Stimulated activated CD8-positive, alpha-beta memory T cell treated with anti-CD3 and anti-CD28 coated beads, Interleukin-2, amount 100 ng/mL, for 48 hours (primary cell): Measurements from ENCODE around the gene MFSD2B.
"Not testable (repeated sequence)": the region's sequence is repeated elsewhere in the genome, so short reads cannot be mapped to it uniquely, and the experiment has no call there.

Experiments used
- DNase-seq, 2 donors: peaks; one replicate each; pipeline ENCODE4 v3.0.0-alpha.2; 2020; ENCODE audit warnings: low read depth in 2 of 2

The MFSD2B gene, protein sequence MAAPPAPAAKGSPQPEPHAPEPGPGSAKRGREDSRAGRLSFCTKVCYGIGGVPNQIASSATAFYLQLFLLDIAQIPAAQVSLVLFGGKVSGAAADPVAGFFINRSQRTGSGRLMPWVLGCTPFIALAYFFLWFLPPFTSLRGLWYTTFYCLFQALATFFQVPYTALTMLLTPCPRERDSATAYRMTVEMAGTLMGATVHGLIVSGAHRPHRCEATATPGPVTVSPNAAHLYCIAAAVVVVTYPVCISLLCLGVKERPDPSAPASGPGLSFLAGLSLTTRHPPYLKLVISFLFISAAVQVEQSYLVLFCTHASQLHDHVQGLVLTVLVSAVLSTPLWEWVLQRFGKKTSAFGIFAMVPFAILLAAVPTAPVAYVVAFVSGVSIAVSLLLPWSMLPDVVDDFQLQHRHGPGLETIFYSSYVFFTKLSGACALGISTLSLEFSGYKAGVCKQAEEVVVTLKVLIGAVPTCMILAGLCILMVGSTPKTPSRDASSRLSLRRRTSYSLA

DNA sequence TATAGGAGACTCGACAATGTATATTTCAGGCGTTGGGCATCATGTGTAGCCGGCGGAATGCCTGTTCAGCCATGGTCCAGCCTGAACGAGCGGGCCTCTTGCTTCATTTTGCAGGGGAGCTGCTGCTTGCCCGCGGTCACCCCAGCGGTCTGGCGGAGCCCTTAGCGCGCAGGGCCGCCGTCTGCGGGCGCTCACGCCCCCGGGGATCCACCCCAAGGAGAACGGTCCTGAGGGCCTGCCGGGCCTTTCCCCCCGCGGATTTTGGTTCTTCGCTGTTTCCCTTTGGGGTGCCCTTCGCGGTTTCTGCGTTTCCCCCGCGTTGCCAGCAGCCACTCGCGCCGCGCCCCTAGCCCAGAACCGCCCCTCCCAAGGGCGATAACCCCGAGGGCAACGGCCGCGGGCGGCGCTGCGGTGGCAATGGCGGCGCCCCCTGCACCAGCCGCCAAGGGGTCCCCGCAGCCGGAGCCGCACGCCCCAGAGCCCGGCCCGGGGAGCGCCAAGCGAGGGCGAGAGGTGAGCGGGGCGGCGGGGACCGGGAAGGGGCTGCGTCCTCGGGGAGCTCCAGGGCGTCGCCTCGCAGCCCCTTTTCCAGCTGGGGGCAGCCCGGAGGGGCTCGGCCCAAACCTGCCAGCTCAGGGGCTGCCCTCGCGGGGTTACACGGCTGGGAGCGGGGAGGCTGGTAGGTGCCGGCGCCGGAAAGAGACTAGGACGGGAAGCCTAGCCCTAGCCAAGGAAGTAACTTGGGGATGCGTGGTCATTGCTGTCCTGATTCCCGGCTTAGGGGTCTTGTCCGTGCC is at the start of gene MFSD2B:
MFSD2B (plus strand) TSS at position 406 of the 797 bp plus-strand sequence; CDS start at position 418, 12 bp downstream.
- no peak for DNase-seq

DNA sequence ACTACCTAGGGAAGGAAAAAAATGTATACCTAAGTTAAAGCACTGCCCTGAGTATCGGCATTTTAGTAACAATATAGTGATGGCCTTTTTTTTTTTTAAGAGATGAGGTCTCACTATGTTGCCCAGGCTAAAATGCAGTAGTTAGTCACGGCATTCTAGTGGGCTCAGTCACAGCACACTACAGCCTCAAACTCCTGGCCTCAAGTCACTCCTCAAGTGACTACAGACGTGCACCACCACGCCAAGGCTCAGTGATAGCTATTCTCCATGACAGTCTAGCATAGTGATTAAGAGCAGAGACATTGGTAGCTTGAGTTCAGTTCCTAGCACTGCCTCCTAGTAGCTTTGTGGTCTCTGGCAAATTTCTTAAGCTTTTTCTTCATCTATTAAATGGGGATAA is 42.0 kb upstream of the MFSD2B start:
- DNase-seq, result no peak

DNA sequence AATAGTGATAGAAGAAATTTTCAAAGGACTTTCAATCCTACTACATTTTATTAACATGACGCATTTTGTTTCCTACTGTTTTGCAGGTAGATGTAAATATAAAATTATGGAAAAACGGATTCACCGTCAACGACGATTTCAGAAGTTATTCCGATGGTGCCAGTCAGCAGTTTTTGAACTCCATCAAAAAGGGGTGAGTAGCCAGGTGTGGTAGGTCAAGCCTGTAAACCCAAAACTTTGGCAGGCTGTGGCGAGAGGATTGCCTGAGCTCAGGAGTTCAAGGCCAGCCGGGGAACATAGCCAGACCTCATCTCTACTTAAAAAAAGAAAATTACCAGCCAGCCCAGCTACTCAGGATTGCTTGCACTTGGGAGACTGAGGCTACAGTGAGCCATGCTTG is 33.0 kb upstream of the MFSD2B start:
- no peak for DNase-seq

DNA sequence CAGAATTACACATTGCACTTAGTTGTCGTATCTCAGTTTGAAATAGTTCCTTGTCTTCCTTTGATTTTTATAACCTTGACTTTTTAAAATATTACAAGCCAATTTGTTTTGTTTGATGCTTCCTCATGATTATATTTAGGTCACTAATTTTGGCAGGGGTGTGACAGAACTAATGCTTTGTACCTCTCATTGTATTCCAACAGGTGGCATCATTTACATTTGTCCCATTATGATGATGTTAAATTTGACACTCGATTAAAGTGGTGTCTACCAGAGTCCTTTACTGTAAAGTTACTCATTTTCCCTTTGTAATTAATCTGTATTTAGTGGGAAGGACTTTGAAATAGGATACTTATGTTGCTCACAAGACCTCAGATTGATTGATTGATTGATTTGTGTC is 21.5 kb upstream of the MFSD2B start:
- no peak for DNase-seq

DNA sequence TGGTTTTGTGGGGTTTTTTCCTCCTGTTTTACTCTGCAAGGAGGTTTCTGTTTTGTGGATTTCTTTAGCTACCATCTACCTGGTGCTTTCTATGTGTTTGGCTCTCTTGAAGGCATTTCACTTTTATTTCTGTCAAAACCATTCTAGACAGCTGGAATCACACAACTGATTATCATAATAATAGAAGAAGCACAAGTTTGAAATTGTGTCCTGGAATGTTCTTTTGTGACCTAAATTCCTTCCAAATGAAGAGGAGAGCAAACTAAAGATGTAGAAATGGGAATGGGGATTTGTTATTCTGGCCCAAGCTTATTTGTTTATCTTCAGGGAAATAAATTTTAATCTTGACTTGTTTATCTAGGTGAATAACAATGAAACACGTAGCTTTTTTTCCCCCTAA is 17.0 kb upstream of the MFSD2B start:
- DNase-seq, result no peak

DNA sequence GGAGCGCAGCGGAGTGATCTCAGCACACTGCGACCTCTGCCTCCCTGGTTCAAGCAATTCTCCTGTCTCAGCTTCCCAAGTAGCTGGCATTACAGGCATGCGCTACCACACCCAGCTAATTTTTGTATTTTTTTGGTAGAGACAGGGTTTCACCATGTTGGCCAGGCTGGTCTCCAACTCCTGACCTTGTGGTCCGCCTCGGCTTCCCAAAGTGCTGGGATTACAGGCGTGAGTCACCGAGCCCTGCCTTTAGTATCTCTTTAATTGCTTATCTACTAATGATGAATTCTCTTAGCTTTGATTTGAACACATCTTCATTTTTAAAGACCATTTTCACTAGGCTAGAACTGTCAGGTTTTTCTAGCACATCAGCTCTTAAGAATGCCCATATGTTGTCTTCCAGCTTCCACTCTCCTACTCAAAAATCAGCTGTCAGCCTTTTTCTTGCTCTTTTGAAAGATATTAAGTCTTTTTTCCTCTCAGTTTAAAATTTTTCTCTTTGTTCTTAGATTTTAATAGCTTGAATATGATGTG is 16.1 kb upstream of the MFSD2B start:
- no peak for DNase-seq

DNA sequence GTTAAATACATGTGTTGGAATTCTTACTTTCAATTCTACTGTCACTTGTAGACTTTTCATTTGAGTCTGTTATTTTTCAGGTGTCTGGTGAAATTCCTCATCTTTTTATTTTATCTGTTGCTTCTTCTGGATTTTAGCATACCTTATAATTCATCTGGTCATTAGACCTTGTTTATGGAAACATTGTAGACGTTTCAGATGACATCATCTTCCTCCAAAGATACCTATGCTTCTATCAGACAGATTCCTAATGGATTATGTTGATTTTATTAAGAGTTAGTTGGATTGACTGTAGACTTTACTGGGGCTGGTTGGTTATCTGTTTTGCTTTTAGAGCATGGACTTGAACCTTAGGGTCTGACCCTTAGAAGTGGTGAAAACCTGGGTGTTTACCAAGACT is 15.3 kb upstream of the MFSD2B start:
- DNase-seq, result no peak

DNA sequence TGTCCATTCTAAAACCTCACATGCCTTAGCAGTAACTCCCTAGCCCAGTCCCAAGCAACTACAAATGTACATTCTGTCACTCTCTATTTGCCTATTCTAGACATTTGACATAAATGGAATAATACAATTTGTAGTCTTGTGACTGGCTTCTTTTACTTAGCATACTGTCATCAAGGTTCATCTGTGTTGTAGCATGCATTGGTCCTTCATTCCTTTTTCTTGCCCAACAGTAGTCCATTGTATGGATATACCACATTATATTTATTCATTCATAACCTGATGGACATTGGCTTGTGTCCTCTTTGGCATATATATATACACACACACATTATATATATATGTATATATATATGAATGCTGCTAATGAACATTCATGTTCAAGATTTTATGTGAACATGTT is 2.2 kb upstream of the MFSD2B start:
- no peak for DNase-seq

DNA sequence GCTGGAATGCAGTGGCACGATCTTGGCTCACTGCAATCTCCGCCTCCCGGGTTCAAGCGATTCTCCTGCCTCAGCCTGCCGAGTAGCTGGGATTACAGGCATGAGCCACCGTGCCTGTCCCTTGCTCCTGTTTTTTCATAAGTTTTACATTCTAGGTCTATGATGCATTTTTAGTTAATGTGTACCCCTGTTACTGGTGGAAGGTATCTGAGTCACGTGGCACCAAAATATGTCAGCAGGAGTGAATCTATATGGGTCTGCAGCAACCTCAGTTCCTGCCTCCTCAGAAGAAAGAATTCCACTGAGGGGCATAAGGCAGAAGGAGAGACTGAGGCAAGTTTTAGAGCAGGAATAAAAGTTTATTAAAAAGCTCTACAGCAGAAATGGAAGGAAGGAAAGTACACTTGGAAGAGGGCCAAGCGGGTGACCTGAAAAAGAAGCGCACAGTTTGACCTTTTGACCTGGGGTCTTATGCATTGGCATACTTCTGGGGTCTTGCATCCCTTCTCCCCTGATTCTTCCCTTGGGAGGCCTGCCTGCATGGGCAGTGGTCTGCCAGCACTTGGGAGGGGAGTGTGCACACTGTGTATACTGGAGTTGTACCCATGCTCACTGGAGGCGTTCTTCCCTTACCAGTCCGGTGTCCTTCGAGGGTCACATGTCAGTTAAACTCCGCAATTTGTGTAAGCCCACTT is 1.1 kb upstream of the MFSD2B start:
- no peak for DNase-seq

DNA sequence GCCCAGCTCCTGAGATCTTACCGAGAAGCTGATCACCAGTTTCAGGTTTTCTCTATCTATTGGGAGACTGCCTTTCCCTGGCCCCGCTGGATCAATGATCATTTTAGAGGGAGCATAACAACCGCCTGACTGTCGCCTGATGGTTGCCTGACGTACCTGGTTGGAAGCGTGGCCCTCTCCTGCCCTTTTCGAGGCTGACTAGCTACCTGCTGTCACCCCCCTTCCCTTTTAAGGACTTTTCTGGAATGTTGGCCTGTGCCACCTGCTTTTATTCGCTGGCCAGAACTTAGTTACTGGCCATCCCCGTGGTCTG is 562 bp upstream of the MFSD2B start:
- no peak for DNase-seq

DNA sequence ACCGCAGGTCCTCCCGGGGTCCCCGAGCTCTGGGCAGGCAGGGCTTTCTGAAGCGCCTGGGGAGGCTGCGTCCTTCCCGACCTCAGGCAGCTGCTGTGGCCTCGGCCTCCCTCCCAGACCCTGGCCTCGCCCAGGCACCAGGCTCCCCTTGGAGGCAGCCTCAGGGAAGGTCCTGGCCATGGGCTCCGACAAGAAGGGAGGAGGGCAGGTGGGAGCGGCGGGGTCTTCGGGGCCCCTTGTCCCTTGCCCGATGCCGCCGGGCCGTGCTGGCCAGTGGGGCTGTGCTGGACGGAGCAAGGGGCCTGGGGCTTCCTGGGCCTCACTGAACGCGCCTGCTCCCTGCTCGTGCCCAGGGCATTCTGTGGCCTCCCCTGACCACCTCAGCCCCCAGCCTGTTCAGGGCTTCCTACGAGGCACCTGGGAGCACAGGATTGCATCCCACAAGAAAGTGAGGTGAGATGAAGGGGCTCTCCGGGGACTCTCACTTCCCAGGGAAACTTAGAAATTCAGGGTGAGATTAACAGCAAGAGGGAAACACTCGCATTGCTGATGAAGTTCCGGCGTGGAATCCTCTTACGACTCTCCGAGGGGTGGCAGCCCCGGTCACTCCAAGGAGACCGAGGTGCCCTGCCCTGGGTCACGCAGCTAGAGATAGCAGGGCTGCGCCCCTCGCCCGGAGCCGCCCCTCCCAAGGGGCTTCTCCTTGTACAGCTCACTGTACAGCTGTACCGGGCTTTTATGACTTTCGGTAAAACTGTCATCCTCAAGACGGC is 778 bp downstream of the MFSD2B start:
- DNase-seq, result no peak

DNA sequence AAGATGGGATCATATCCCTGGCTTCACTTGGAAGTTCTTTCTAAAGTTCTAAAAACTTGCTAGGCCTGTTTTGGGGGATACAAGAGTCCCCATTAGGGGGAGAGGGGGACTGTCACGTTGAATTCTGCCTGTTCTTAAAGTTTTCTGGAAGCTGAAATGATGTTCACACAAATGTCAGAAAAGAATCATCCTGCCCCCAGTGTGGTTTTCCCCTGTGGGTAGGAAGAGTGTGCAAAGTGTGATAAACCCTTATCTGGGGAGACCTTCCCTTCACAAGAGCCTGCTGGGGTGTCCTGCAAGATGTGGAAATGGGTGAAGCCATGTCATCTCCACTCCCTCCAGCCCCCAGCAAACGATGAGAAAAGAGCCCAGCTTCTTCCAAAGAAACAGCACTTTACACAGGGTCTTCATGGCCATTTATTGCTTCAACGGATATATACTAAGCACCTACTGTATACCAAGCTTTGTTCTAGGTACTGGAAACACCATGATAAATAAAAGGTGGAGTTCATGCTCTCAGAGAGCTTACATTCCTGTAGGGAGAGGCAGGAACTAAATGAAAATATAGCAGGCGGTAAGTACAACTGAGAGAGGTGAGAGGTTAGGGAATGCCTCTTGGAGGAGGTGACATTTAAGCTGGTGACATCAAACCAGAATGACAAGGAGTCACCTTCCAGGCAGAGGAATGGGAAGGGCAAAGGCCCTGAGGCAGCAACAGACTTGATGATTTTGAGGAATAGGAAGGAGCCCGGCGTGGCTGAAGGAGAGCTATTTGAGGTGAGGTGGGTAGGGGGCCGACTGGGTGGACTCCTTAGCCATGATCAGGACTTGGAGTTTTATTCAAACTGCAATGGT is 1.6 kb downstream of the MFSD2B start:
- no peak for DNase-seq

DNA sequence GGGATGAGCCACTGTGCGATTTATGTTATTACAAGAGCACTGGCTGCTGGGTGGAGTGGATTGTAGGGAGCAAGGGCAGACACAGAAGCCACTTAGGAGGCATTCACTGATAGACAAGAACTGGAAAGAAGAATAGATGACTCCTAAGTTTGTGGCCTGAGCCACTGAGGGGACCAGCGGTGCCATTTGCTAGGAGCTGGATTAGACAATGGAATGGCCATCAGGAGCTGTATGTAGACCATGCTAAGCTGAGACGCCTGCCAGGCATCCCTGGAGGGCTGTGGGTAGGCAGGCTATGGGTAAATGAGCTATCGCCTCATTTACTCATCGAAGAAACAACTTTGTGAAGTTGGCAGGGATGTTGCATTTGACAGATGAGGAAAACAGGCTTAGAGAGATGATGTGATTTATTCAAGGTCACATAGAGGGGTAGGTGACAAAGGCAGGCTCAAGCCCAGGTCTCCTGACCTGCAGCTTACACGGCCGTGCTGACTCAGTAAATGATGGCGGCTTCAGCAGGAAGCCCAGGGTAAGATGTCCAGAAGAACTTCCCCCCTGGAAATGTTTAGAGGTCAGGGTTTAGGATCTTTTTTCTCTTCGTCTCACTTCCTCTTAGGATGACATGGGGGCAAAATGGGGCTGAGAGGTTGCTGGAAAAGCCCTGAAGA is 2.8 kb downstream of the MFSD2B start:
- DNase-seq, result no peak

DNA sequence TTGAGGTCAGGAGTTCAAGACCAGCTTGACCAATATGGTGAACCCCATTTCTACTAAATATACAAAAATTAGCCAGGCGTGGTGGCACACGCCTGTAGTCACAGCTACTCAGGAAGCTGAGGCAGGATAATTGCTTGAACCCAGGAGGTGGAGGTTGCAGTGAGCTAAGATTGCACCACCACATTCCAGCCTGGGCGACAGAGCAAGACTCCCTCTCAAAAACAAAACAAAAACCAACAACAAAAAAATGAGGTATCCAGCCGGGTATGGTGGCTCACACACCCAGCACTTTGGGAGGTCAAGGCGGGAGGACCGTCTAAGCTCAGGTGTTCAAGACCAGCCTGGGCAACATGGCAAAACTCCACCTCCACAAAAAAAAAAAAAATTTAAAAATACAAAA is 5.0 kb downstream of the MFSD2B start:
- DNase-seq, result not testable (repeated sequence)

DNA sequence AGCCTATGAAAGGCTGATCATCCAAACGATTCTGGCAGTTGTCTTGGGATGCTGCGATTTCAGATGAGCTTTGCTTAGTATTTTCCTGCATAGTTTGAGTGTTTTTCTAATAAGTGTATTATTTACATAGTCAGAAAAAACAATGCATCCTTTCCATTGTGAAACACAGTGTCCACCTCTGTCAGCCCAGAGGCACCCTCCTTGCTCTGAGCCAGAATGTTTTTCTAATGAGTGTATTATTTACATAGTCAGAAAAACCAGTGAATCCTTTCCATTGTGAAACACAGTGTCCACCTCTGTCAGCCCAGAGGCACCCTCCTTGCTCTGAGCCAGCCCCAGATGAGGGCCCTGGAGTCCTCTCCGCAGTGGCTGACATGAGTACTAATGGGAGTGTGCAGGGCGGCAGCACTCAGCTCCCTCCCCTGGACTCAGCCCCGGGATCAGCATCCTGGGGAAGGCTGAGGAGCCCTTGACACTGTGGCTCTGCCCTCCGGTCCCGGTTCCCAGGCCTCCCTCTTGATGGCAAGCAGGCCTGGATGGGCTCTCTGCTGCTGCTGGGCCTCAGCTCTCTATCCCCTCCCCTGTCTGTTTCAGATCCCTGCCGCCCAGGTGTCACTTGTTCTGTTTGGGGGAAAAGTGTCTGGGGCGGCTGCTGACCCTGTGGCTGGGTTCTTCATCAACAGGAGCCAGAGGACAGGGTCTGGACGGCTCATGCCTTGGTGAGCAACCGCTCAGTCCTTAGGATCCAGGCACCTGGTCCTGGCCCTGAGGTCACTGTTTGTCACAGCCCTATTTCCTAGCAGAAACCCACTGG is 5.9 kb downstream of the MFSD2B start:
- no peak for DNase-seq

DNA sequence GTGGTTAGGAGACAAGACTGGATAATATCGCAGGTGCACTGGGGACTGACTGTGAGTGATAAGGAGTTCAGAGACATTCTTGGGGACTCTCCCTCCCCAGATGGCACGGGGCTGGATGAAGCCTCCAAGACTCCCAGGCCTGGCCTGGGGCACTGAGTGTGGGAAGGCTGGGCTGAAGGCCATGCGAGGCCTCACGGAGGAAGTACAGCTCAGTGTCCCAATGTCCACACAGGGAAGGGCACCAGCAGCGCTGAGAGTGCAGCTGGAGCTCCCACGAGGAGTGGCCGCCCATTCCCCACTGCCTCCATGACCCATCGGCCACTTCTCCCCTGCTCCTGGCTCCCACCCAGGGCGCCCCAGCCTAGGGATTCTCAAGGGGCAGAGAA is 6.5 kb downstream of the MFSD2B start:
- DNase-seq, result no peak

DNA sequence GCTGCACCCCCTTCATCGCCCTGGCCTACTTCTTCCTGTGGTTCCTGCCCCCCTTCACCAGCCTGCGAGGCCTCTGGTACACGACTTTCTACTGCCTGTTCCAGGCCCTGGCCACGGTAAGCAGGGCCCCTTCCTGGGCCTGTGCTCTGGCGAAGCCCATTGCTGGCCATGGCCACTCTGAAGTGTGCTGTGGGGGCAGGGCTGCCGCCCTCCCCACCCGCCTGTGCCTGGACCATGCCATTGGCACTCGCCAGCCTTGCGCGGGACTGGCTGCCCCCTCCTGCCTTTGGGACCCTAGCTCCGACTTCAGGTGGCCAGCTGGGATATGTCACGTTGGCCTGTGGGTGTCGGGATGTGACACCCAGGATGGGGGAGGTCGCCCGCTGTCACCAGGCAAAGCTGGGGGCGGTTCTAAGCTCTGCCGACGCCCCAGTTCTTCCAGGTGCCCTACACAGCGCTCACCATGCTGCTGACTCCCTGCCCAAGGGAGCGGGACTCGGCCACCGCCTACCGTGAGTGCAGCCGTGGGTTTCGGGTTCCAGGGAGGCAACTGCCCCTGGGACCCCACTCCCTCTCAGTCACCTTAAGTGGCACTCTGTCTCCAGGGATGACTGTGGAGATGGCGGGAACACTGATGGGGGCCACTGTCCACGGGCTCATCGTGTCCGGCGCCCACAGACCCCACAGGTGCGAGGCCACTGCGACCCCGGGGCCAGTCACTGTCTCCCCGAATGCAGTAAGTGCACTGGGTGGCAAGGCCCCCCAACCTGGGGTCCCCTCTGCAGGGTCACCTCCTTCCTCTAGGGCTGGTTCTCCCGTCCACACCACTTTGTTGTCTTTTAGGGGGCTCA is 7.2 kb downstream of the MFSD2B start:
- DNase-seq, result no peak

DNA sequence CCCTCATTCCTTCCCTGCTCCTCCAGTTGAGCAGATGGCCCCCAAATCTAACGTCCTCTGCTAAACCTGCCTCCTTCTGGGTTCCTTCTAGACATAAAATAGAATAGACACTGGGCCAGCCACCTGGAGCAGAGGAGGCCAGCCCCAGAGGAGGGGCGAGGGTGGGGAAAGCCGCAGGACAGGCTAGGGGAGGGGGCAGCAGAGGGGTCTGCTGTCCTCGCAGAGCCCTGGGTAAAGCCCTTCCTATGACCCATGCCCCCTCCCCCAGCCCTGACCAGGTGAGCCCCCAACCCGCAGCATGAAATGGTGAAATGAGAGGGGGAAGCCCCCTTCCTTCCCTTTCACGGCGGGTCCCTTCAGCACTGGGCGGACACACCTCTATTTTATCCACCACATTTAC is 7.8 kb downstream of the MFSD2B start:
- no peak for DNase-seq
